GM13977 (cell line): ENCODE data around the gene LYRM4.

Source experiments
- DNase-seq: peaks from one replicate; pipeline ENCODE4 v3.0.0; 2012; ENCODE audit warnings: low spot score
- CTCF ChIP-seq: IDR thresholded peaks from 2 replicates; pipeline ENCODE4 v1.5.1; 2012; ENCODE audit warnings: mild to moderate bottlenecking, control low read depth; ENCODE audit not compliant: insufficient read depth; ENCODE audit errors: extremely low read depth, missing control alignments
- in situ Hi-C: fragments of 300-500 bp; cut with MboI; formaldehyde crosslinking; loops from one replicate; pipeline ENCODE4 v1.12.0; 2022; ENCODE audit warnings: low sequenced_read_pairs, low pct_unique_long_range_greater_than_20kb, mixed read lengths, inconsistent platforms; ENCODE audit not compliant: unreplicated experiment

Gene LYRM4

GRCh38 chr6:5141046-5141445 lies 119.7 kb downstream of the LYRM4 start:
- in situ Hi-C loops, result loop anchor here (10.0 kb wide), 1 partner anchor 264 kb away; no protein-coding TSS in a partner anchor
- no peak for TF ChIP-seq CTCF
- DNase-seq, result no peak

GRCh38 chr6:5139828-5140771 lies 120.7 kb downstream of the LYRM4 start:
- in situ Hi-C loops, result loop anchor here (10.0 kb wide), 1 partner anchor 265 kb away; no protein-coding TSS in a partner anchor

GRCh38 chr6:5138995-5139827 lies 121.5 kb downstream of the LYRM4 start:
- in situ Hi-C loops, result no loop called here
- no peak for DNase-seq
- no peak for TF ChIP-seq CTCF

More at GRCh38 chr6:5139828-5140771, 120.7 kb downstream of the LYRM4 start:
- no peak for DNase-seq
- TF ChIP-seq CTCF, result no peak

GRCh38 chr6:5136851-5137250 lies 123.9 kb downstream of the LYRM4 start:
- in situ Hi-C loops, result no loop called here
- no peak for TF ChIP-seq CTCF

GRCh38 chr6:5135788-5136376 lies 124.9 kb downstream of the LYRM4 start:
- in situ Hi-C loops, result no loop called here
- DNase-seq, result no peak

More at GRCh38 chr6:5136851-5137250, 123.9 kb downstream of the LYRM4 start:
- DNase-seq, result no peak

More at GRCh38 chr6:5135788-5136376, 124.9 kb downstream of the LYRM4 start:
- peak; percentile 67 for TF ChIP-seq CTCF
